Smooth muscle cell of the brain vasculature (primary cell): Measurements from ENCODE around the gene ECI2.

Experiments
- DNase-seq: peaks from one replicate; pipeline ENCODE4 v3.0.0-alpha.2; 2012; ENCODE audit warnings: low read depth, low spot score

Gene ECI2, protein sequence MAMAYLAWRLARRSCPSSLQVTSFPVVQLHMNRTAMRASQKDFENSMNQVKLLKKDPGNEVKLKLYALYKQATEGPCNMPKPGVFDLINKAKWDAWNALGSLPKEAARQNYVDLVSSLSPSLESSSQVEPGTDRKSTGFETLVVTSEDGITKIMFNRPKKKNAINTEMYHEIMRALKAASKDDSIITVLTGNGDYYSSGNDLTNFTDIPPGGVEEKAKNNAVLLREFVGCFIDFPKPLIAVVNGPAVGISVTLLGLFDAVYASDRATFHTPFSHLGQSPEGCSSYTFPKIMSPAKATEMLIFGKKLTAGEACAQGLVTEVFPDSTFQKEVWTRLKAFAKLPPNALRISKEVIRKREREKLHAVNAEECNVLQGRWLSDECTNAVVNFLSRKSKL

DNA sequence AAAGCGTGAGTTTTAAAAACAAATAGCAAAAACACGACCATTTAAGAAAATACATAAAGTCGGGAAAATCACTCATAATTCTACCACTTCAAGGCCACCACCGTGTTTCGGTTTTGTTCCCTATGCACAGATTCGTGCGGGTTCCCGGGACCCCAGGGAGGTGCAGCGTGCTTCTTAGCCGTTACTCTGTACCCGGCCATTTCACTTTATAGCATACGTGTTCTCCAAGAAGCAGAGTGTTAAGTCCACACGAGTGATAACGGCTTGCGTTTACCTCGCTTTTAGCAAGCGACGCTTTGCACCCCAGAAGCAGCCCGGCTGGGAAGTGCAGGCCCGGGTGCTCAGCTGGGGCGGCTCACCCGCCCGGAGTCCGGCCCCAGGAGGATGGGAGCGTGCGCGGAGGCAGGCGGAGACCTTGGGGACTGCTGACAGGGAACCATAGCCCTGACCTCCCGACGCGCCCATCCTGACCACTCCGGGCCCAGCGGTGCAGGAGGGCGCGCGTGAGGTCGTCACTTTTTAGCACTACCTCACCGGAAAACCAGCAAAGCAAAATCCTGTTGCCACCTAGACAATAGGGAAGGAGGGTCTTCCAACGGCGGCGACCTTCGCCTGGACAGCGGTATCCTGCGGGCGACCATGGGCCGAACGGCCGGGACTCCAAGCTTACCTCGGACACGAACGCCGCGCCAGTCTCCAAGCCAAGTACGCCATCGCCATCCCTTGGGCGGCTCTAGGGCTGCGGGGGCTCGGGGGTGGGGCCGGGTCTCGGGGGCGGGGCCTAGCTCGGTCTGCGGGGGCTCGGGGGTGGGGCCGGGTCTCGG, at the start of gene ECI2:
Gene ECI2, minus strand, starts transcription at position 735 of the 824 bp plus-strand sequence. Its CDS starts 15 bp downstream, at position 720.
- no peak for DNase-seq

DNA sequence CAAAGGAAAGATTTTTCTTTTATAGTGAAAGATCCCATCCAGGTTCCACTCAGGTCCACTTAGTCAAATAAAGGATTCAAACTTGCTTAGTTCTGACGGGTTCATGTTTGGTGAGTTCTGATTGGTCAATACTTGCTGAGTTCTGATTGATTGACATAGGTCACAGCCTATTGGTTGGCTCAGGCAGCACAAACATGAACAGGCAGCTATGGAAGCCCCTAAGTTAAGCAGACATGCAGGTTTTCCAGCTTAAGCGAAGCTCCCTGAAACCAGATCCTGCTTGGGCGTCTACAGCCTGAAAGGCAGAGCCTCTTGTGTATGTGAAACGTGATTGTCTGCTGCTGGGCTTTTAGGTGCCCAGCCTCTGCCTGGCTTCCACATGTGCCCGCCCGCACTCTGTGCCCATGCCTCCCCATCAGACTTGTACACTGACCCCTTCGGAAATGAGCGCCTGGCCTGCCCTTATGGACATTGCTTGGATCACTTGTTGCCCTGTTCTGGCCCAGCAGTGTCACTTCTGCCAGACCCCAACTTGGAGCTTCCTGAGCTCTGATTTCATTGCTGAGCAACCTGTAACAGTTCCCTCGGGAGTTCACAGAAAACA, 45.4 kb upstream of the ECI2 start:
- DNase-seq: no peak

DNA sequence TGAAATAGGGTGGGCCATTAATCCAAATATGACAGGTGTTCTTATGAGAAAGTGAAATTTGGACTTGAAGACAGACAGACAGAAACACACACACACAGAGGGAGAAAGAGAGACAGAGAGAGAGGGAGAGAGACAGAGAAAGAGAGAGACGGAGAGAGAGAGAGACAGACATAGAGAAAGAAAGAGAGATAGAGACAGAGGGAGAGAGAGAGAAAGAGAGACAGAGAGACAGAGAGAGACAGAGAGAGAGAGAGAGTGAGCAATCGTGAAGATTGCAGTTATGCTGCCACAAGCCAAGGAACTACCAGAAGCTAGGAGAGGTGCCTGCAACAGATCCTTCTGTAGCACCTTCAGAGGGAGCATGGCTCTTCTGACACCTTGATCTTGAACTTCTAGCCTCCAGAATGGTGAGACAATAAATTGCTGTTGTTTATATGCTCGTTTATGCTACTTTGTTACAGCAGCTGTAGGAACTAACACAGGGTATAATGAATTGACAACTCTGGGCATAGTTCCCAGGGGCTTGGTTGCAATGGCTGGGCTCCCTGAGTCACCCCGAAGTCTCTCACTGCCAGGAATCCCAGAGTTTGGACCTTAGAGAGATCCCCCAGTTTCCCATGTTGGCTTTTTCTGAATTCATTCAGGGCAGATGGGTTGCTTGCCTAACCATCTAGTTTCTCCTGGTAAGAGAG, 44.7 kb upstream of the ECI2 start:
- no peak for DNase-seq

DNA sequence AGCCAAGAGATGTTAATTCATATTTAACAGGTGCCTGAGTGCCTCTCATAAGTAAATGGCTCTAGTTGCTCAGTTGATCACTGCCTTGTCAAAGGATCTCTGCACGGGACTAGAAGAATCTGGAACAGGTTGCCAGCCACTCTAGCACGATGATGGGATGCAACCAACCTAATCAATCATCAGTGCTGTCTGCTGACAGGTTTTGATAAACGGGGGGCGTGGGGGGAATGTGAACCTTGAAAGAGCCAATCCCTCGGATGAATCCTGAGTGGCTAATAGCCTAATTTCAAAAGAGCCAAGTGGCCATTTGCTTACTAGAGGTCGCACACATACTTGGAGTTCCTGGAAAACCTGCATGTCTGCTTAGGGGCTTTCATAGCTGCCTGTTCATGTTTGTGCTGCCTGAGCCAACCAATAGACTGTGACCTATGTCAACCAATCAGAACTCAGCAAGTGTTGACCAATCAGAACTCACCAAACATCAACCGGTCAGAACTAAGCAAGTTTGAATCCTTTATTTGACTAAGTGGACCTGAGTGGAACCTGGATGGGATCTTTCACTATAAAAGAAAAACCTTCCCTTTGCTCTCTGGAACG, 43.5 kb upstream of the ECI2 start:
- no peak for DNase-seq

- no peak for DNase-seq
Measured at GRCh38 chr6:4176907-4177306, 41.5 kb upstream of the ECI2 start.

DNA sequence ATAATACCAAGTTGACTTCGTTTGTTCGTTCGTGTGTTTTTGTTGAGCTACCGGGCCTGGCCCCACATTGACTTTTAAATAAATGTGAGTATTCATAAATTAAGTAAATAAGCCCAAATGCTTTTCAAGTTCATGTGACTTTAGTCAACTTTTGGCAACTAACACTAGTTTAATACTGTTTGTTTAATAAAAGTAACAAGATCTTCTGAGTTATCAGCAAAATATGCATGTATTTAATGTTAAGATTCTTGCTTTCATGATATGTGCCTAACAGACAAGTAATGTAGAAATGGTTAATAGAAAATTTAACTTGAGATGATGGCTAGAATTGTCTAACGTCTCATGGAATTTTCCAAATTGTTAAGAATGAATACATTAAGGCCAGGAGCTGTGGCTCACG, 38.7 kb upstream of the ECI2 start:
- no peak for DNase-seq

- DNase-seq: no peak
Measured at GRCh38 chr6:4172368-4172767, 37.0 kb upstream of the ECI2 start.

GRCh38 chr6:4170297-4170696, 34.9 kb upstream of the ECI2 start:
- DNase-seq: no peak

DNA sequence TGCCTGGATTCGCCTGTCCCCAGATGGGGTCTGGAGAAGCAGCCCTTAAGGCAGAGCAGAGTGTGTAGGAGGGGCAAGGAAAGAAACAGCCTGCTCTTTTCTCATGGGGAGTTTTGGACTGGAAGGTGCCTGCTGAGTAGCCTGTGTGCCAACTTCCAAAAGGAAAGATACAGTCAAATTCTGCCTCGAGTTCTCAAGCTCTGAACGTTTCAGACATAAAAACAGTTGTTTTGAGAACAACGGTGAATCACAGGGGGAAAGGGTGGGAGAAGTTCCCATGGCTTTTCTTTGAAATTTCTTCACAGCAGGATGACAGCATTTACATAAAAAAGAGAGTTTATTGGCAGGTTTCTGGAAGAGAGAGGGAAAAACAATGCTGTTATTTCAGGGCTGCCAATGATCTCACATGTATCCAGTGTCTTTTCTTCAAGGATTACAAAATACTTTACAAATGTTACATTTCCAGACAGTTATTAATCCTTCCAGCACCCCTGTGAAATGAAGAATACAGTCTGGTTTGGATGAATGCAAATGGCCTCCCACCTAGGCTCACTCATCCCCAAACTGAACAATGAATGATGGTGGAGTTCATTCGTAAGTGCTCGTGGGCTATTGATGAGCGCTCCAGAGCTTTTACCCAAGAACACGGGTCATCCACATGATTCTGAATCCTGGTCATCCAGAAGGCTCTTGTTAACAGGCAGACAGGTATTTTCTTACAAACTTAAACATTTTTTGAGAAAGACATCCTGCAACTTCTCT, 33.8 kb upstream of the ECI2 start:
- DNase-seq: peak; percentile 21

DNA sequence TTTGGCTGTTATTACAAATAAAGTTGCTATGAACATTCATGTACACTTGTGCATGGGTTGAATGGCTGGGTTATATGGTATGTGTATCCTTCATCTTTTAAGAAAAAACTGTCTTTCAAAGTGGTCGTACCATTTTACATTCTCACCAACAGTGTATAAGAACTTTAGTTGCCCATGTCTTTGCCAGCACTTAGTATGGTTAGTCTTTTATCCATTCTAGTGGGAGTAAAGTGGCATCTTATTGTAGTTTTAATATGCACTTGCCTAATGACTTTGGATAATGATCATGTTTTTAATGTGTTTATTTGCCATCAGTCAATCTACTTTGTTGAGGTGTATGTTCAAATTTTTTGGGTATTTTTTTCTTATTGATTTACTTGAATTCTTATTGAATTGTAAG, 32.5 kb upstream of the ECI2 start:
- DNase-seq: no peak

DNA sequence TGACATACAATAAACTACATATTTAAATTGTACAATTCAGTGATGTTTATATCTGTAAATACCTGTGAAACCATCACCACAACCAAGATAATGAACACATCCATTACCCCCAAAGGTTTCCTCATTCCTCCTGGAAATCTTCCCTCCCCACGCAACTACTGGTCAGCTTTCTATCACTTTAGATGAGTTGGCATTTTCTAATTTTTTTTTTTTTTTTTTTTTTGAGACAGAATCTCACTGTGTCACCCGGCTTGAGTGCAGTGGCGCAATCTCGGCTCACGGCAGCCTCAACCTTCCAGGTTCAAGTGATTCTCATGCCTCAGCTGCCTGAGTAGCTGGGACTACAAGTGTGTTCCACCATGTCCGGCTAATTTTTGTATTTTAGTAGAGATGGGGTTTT, 31.7 kb upstream of the ECI2 start:
- DNase-seq: no peak

DNA sequence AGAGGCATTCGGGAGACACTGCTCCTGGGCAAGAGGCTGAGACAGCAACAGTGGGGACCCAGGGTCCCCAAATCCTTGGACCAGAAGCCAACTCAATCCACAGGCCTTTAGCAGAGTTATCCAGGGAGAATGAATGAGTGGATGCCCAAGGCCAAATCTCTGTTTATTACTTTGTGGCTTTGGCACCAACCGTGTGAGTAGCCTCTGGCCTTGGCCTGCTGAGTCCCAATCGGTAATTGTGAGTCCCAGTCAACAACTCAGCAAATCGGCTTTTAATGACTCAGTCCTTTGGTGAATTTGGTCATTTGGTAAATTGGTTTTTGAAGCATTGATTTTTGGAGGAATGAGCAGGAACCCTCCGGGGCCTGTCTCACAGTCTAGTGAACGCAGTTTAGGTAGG, 29.1 kb upstream of the ECI2 start:
- DNase-seq: no peak

DNA sequence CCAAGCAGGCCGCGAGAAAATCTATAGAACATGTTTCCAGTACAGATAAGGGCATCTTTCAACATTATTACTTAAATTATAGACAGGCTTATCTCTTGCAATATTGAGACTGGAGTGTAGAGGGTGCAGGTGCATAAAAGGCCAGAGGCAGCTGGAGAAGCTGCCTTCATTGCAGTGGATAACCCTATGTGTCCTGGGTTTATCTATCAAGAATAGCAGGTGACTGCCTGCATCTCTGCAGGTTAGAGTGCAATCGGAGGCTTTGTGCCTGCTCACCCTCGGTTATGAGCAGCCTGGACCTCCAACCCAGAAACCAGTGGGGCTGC, 28.7 kb upstream of the ECI2 start:
- DNase-seq: no peak

DNA sequence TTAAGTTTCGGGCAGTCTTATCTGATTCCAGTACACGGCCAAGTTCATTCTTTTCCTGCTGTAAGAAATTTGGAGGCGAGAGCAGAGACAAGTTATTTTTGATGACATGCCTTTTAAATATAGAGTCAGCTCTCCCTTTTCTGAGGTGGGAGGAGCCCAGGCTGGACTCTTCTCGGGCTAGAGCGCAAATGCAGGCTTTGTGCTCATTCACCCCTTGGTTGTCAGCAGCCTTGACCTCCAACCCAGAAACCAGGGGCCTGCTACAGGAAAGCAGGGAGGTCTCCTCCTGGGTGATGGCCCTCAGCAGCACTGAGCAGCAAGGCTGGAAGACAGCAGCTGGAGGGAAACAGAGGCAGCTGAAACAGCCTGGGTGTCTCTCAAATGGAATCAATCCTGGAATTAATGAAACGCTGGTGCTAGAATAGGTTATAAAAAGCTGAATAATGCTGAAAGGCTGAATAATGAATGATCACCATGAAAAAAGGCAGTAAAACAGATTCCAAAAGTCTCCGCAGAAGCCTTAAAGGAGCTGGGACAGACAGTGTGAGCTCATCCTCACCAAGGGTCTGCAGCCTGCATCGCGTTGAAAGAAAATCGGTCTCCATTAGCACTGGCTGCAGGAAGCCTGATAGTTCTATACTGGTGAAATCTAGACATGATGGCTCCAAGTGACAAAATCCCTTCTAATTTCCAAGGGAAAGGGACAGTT, 28.2 kb upstream of the ECI2 start:
- no peak for DNase-seq

- no peak for DNase-seq
Measured at GRCh38 chr6:4162370-4162769, 27.0 kb upstream of the ECI2 start.

DNA sequence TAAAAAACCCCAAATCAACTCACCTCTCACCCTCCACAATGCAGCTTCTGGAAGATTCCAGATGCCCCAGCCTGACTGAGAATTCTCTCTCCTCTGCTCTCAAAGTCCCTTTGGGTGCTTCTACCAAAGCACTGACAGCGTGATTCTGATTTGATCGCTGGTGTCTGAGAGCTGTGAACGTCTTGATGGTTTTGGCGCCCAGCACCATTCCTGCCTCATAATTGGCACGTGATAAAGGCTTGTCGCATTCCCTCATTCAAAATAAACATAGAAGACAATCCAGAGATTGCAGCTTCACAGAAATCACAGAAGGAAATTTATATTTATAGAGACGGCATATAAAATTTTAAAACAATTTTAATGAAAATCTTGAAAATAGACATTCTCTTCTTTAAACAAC, 24.1 kb upstream of the ECI2 start:
- DNase-seq: no peak

DNA sequence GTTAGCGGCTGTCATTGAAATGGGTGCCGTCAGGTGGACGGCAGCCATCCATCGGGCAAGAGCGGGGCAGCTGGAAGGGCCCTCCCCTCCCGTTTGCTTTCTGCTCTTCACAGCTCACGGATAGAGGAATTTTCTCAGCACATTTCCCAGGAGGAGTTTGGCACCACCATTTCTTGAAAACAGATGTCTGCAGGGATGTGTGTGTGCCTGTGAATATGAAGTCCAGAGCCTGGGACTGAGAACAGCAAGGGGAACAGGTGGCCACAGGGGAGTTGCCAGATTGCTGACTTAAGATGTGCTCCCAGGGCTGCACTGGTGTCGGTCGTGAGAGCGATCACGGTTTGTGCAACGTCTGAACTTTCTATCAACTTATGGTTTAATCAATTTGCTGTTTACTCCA, 22.1 kb upstream of the ECI2 start:
- no peak for DNase-seq

GRCh38 chr6:4155848-4156466, 20.6 kb upstream of the ECI2 start:
- peak; percentile 68 for DNase-seq

- DNase-seq: no peak
Measured at GRCh38 chr6:4153514-4153985, 18.2 kb upstream of the ECI2 start.

GRCh38 chr6:4145083-4145482, 9.7 kb upstream of the ECI2 start:
- DNase-seq: no peak
